Measurements from ENCODE around the gene PPP1R37.

The PPP1R37 gene

DNA sequence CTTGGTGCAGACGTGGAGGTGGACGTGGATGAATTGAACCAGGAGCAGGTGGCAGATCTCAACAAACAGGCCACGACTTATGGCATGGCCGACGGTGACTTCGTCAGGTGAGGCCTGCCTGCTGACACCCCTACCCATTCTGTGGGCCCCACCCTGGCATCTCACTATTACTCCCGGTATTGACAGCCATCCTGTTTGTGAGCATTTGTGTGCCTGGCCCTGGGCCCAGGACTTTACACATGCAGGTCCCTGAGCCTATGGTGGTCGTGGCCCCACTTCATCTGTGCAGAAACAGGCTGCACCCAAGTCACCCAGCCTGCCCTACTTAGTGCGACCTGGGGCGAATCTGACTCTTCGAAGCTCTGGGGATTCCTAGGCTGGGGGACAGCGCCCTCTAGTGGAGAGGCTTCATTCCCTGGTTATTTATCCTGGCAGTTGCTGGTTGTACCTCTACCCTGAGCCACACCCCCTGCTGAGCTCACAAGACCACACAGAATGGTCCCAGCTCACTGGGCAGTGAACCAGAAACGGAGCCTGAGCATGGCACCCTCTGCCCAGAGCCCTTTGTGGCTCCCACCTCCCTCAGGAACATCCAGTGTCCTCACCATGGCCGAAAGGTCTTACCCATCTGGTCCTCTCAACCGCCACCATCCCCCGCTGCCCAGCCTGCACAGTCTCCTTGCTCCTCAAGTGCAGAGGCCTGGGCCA, 33.6 kb upstream of the PPP1R37 start:
- no peak for DNase-seq (ENCODE audit: low read depth, low spot score)
- H3K4me3 ChIP-seq (ENCODE audit: low read depth, low read length): no peak overlapping the region
- ChIA-PET CTCF (interaction anchor here (0.5 to 5.2 kb wide), 27 partner anchors 9 to 543 kb away, joined by 3 to 85 read pairs (median 5); partner anchors contain the start of genes APOE, BLOC1S3, CLASRP and GEMIN7), POLR2A (interaction anchor here (0.6 to 0.9 kb wide), 2 partner anchors 37 to 96 kb away, joined by 3 read pairs; no protein-coding TSS in a partner anchor)
- TF ChIP-seq, protein P1, sequence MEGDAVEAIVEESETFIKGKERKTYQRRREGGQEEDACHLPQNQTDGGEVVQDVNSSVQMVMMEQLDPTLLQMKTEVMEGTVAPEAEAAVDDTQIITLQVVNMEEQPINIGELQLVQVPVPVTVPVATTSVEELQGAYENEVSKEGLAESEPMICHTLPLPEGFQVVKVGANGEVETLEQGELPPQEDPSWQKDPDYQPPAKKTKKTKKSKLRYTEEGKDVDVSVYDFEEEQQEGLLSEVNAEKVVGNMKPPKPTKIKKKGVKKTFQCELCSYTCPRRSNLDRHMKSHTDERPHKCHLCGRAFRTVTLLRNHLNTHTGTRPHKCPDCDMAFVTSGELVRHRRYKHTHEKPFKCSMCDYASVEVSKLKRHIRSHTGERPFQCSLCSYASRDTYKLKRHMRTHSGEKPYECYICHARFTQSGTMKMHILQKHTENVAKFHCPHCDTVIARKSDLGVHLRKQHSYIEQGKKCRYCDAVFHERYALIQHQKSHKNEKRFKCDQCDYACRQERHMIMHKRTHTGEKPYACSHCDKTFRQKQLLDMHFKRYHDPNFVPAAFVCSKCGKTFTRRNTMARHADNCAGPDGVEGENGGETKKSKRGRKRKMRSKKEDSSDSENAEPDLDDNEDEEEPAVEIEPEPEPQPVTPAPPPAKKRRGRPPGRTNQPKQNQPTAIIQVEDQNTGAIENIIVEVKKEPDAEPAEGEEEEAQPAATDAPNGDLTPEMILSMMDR (IDR thresholded peaks at IDR 0.05; ENCODE audit: insufficient read depth, low read length, missing control alignments): peak; percentile 74

DNA sequence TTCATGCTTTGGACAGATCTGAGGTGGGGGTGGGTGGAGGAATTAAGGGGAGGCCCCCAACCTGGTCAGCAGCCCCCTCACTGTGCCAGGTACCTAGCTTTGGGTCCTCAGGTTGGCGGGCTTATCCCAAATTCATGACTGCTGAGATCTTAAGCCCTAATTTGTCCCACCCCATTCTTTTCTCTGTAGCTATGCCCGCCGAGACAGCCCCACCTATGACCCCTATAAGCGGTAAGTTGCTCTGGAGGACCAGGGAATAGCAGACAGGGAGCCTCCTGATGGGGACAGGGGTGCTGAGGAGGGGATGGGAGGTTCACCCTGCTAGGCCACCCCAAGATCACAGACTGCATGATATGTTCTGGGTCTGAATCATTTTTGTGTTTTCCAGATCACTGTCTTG, 31.0 kb upstream of the PPP1R37 start:
- no peak overlapping the region for H3K4me3 ChIP-seq (ENCODE audit: low read depth, low read length)
- TF ChIP-seq, protein P1 (IDR thresholded peaks at IDR 0.05; ENCODE audit: insufficient read depth, low read length, missing control alignments): no peak
- no peak for DNase-seq (ENCODE audit: low read depth, low spot score)
- ChIA-PET POLR2A (interaction anchor here (1.3 kb wide), 1 partner anchor 13 kb away, joined by 3 read pairs; no protein-coding TSS in a partner anchor), CTCF (interaction anchor here (0.6 to 5.2 kb wide), 4 partner anchors 8 to 20 kb away, joined by 3 to 85 read pairs (median 3); partner anchors contain the start of gene CLASRP)

DNA sequence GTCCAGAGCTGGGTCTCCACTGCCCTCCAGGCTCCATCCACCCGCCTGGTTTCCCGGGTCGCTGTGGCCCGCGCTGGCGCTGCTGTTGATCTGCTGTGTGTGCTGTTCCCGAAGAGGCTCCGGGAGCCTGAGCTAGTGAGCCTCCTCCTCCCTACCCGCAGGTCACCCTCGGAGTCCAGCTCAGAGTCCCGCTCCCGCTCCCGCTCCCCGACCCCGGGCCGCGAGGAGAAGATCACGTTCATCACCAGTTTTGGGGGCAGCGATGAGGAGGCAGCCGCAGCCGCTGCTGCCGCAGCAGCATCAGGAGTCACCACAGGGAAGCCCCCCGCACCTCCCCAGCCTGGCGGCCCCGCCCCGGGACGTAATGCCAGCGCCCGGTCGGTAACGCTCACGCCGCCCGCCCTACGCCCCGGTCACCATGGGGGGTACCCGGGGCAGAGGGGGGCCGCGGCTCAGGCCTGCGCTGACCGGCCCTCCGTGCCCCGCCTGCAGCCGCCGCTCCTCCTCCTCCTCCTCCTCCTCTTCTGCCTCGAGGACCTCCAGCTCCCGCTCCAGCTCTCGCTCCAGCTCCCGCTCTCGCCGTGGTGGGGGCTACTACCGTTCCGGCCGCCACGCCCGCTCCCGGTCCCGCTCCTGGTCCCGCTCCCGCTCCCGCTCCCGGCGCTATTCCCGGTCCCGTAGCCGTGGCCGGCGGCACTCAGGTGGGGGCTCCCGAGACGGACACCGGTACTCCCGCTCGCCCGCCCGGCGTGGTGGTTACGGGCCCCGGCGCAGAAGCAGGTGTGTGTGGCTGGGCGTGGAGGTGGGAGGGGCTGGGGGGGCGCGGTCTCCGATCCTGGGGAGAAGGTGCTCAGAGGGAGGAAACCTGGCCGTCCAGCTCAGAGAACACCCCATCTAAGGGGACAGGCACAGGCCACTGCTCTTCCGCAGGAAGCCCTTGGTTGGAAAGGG, 28.9 kb upstream of the PPP1R37 start:
- ChIA-PET CTCF (interaction anchor here (1.5 to 1.9 kb wide), 2 partner anchors 9 to 275 kb away, joined by 4 to 5 read pairs; no protein-coding TSS in a partner anchor), POLR2A (no interaction called here)
- no peak overlapping the region for H3K4me3 ChIP-seq (ENCODE audit: low read depth, low read length)
- TF ChIP-seq, protein P1 (IDR thresholded peaks at IDR 0.05; ENCODE audit: insufficient read depth, low read length, missing control alignments): no peak
- DNase-seq (ENCODE audit: low read depth, low spot score): no peak

DNA sequence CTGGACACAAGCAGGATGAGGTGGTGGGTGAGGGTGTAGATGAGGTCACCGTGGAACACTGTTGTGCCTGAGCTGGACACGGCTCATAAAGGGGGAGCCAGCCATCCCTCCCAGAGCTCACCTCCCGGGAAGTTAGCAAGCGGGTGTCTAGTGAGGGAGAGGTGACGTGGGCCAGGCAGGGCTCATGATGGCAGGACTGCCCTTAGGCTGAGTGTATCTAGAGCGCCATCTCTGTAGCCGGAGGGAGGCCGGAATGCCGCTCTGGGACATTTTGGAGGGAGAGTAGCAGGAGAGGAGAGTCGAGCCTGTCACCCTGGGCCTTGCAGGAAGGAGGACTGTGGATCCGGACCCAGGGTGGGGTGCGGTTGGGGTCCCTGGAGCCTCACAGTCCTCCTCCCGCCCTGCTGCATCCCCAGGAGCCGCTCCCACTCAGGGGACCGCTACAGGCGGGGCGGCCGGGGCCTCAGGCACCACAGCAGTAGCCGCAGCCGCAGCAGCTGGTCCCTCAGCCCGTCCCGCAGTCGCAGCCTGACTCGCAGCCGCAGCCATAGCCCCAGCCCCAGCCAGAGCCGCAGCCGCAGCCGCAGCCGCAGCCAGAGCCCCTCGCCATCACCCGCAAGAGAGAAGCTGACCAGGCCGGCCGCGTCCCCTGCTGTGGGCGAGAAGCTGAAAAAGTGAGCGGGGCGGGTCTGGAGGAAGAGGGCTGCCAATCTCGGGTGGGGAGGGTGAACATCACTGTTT, 25.9 kb upstream of the PPP1R37 start:
- ChIA-PET POLR2A (no interaction called here), CTCF (interaction anchor here (1.3 kb wide), 1 partner anchor 112 kb away, joined by 3 read pairs; the partner anchor contains the start of gene BLOC1S3)
- H3K4me3 ChIP-seq (ENCODE audit: low read depth, low read length): no peak overlapping the region
- TF ChIP-seq, protein P1 (IDR thresholded peaks at IDR 0.05; ENCODE audit: insufficient read depth, low read length, missing control alignments): no peak
- DNase-seq (ENCODE audit: low read depth, low spot score): no peak

DNA sequence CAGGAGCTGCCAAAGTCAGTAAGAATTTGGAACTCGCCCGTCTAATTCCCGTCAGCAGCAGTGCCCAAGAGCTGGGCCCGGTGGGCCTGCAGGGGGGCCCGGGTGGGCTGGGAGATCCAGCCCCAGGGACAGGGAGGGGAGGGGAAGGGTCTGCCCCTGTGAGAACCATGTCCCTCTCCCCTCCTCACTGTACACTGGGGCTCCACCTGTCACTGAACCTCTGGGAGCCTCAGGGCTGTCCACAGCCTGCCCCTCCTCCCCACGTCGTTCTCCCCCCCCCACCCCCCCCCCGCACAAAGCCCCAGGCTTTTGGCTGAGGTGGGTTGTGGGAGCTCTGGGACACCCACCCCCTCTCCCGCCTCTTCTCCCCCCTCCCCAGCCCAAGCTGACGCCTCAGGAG, 24.9 kb upstream of the PPP1R37 start:
- ChIA-PET POLR2A (no interaction called here), CTCF (interaction anchor here (1.9 kb wide), 1 partner anchor 9 kb away, joined by 19 read pairs; no protein-coding TSS in a partner anchor)
- no peak for DNase-seq (ENCODE audit: low read depth, low spot score)
- TF ChIP-seq, protein P1 (IDR thresholded peaks at IDR 0.05; ENCODE audit: insufficient read depth, low read length, missing control alignments): no peak
- H3K4me3 ChIP-seq (ENCODE audit: low read depth, low read length): no peak overlapping the region
